Body of pancreas (tissue), 4 donors: Measurements from ENCODE around the gene SEC24B. TPM values are rescaled to one million over a fixed set of nuclear protein-coding genes. Genes with fewer than 3 reads are reported as not detected.
"Not testable (repeated sequence)": the region's sequence is repeated elsewhere in the genome, so short reads cannot be mapped to it uniquely, and the experiment has no call there.

Experiments used
- ATAC-seq: fragments of 150-250 bp; one replicate; pipeline ENCODE4 v1.9.1; 2016
- DNase-seq, 4 donors: peaks; one replicate each; pipeline ENCODE4 v3.0.0-alpha.2; 2019
- H3K27ac ChIP-seq, 4 donors: fragments of 200-600 bp; sonication (generic); 1 replicate in 3 of 4; 2 replicates in 1 of 4; pipeline versions ENCODE4 v1.5.1 to v1.6.1; 2016 to 2019; ENCODE audit warnings: mild to moderate bottlenecking in 1 of 4, mixed read lengths in 1 of 4, moderate library complexity in 1 of 4
- H3K27me3 ChIP-seq, 2 donors: fragments of 200-600 bp; sonication (generic); one replicate each; pipeline ENCODE4 v1.6.0; 2016; ENCODE audit warnings: mild to moderate bottlenecking in 1 of 2
- H3K36me3 ChIP-seq, 2 donors: fragments of 200-600 bp; sonication (generic); replicated peaks in 1 of 2; 2 replicates each; pipeline ENCODE4 v1.5.1; 2016; ENCODE audit warnings: low read depth in 2 of 2; ENCODE audit not compliant: insufficient read depth in 1 of 2
- H3K4me1 ChIP-seq: fragments of 200-600 bp; sonication (generic); one replicate; pipeline ENCODE4 v1.6.0; 2016
- H3K4me3 ChIP-seq, 2 donors: fragments of 200-600 bp; sonication (generic); 1 replicate in 1 of 2; 2 replicates in 1 of 2; pipeline ENCODE4 v1.5.1; 2016 to 2019
- H3K9me3 ChIP-seq, 3 donors: fragments of 200-600 bp; sonication (generic); 1 replicate in 2 of 3; 2 replicates in 1 of 3; pipeline ENCODE4 v1.5.1; 2016
- POLR2A ChIP-seq, 3 donors: fragments of 450-650 bp; IDR thresholded peaks; one replicate each; pipeline ENCODE4 v1.6.1; 2016; ENCODE audit warnings: antibody characterized with exemption in 3 of 3, mild to moderate bottlenecking in 2 of 3
- WGBS, 2 donors: methylation state at CpG; one replicate each; pipeline ENCODE4 v1.1.5; 2017; 5-methylcytosine and 5-hydroxymethylcytosine counted together
- intact Hi-C: fragments of 100-400 bp; cut with DNase I; formaldehyde crosslinking; loops from one replicate; pipeline ENCODE4 v1.15.1; 2023
- total RNA-seq, 2 donors: library from RNA; depleted of rRNA; stranded (reverse); fragments of >200 nt; gene quantifications; one replicate each; pipeline ENCODE4 v1.1.0, GENCODE V29; 2016
- TF ChIP-seq, protein P1 (sequence below), 7 experiments: fragments of 450-650 bp in 4 of 7; fragments of 200-600 bp in 3 of 7; sonication (generic) in 3 of 7; IDR thresholded peaks; one replicate each; pipeline ENCODE4 v1.5.1; 2016 to 2019; ENCODE audit warnings: antibody characterized with exemption in 7 of 7

The SEC24B gene
- total RNA-seq, 2 donors from 2014 or later = 10.2 to 16.3 TPM

DNA sequence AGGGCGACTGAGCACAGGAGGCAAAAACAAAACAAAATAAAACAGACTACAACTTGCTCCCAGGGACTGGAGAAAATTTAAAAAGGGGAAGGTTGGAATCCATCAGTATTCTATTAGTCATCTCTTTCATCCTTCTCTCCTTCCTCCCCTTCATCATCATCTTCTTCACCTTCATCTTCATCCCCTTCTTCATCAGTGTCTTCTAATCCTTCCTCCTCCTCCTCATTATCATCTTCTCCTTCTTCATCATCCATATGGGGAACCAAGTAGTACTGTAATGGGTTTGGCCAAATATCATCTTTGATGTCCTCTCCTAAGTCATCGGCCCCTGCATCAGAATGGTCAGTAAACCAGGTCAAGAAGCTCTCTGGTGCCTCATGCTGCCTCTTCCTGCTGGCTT lies 119.5 kb downstream of the SEC24B start:
- DNase-seq (no peak), ATAC-seq (no peak)
- intact Hi-C loops = no loop called here
- H3K4me1 ChIP-seq = no peaks in the 10 kb centered on the region
- no peak overlapping the region for H3K4me3 ChIP-seq
- WGBS, 2 donors = 91 to 95% methylated on average over 2 of the region's 2 CpGs
- H3K36me3 ChIP-seq = no peaks in the 10 kb centered on the region
- no peak overlapping the region for H3K27ac ChIP-seq
- TF ChIP-seq, protein P1, sequence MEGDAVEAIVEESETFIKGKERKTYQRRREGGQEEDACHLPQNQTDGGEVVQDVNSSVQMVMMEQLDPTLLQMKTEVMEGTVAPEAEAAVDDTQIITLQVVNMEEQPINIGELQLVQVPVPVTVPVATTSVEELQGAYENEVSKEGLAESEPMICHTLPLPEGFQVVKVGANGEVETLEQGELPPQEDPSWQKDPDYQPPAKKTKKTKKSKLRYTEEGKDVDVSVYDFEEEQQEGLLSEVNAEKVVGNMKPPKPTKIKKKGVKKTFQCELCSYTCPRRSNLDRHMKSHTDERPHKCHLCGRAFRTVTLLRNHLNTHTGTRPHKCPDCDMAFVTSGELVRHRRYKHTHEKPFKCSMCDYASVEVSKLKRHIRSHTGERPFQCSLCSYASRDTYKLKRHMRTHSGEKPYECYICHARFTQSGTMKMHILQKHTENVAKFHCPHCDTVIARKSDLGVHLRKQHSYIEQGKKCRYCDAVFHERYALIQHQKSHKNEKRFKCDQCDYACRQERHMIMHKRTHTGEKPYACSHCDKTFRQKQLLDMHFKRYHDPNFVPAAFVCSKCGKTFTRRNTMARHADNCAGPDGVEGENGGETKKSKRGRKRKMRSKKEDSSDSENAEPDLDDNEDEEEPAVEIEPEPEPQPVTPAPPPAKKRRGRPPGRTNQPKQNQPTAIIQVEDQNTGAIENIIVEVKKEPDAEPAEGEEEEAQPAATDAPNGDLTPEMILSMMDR (IDR thresholded peaks at IDR 0.05) = no peak
- no peak for TF ChIP-seq POLR2A (IDR thresholded peaks at IDR 0.05)
- H3K9me3 ChIP-seq = no peaks in the 10 kb centered on the region
- no peaks in the 10 kb centered on the region for H3K27me3 ChIP-seq

GRCh38 chr4:109554971-109555370 lies 121.4 kb downstream of the SEC24B start:
- no peaks in the 10 kb centered on the region for H3K27me3 ChIP-seq
- no peak for ATAC-seq

GRCh38 chr4:109557433-109557832 lies 123.8 kb downstream of the SEC24B start:
- WGBS, 2 donors = 92 to 96% methylated on average over 22 to 26 of the region's 28 CpGs
- Histone ChIP-seq H3K4me3 (no peak overlapping the region), H3K27ac (no peak overlapping the region), H3K36me3 (no peaks in the 10 kb centered on the region), H3K9me3 (no peaks in the 10 kb centered on the region), H3K27me3 (no peaks in the 10 kb centered on the region), H3K4me1 (peaks cover 18% of the 10 kb centered on the region)
- intact Hi-C loops = no loop called here
- ATAC-seq = no peak
- no peak for DNase-seq
- TF ChIP-seq POLR2A (IDR thresholded peaks at IDR 0.05) = no peak
- TF ChIP-seq, protein P1 (IDR thresholded peaks at IDR 0.05) = no peak

More at GRCh38 chr4:109554971-109555370, 121.4 kb downstream of the SEC24B start:
- 86 to 92% methylated on average over 3 of the region's 3 CpGs for WGBS, 2 donors
- Histone ChIP-seq H3K27ac (no peak overlapping the region), H3K36me3 (no peaks in the 10 kb centered on the region), H3K4me3 (no peak overlapping the region), H3K4me1 (peaks cover 6% of the 10 kb centered on the region), H3K9me3 (no peaks in the 10 kb centered on the region)
- intact Hi-C loops = no loop called here
- no peak for TF ChIP-seq POLR2A (IDR thresholded peaks at IDR 0.05)
- TF ChIP-seq, protein P1 (IDR thresholded peaks at IDR 0.05) = no peak
- no peak for DNase-seq

GRCh38 chr4:109558095-109558494 lies 124.5 kb downstream of the SEC24B start:
- H3K4me3 ChIP-seq, H3K27ac ChIP-seq, H3K9me3 ChIP-seq, intact Hi-C loops, H3K27me3 ChIP-seq, H3K36me3 ChIP-seq, DNase-seq, ATAC-seq: not testable (repeated sequence)
- peaks cover 18% of the 10 kb centered on the region for H3K4me1 ChIP-seq
- 88 to 91% methylated on average over 6 of the region's 6 CpGs for WGBS, 2 donors

DNA sequence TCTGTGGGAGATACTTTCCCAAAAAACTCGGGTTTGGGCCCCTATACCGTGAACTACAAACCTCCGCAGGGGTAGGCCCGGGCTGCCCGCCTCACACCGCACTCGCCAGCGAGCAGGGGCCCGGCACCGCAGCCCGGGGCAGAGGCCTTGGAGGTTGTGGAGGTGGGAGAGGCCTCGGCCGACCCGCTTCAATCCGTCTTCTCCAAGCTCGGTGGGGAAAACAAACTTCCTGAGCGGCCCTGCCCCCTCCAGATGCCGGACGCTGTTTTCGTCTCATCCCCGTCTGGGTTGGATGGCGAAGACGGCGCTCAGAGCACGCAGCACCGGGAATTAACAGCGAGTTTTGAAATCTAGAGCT lies 126.0 kb downstream of the SEC24B start:
- peaks cover 18% of the 10 kb centered on the region for H3K4me1 ChIP-seq
- TF ChIP-seq, protein P1 (IDR thresholded peaks at IDR 0.05) = no peak
- no peak for TF ChIP-seq POLR2A (IDR thresholded peaks at IDR 0.05)
- WGBS, 2 donors = 19 to 40% methylated on average over 5 to 27 of the region's 27 CpGs
- ATAC-seq (peak; percentile 19), DNase-seq (peak in 1 of 4 donors; percentile 11)
- no peaks in the 10 kb centered on the region for H3K9me3 ChIP-seq
- no peaks in the 10 kb centered on the region for H3K27me3 ChIP-seq
- intact Hi-C loops = no loop called here
- peak overlapping the region in 1 of 2 donors; percentile 55 for H3K4me3 ChIP-seq
- no peaks in the 10 kb centered on the region for H3K36me3 ChIP-seq
- peak overlapping the region in 1 of 4 donors; percentile 75 for H3K27ac ChIP-seq
